ENCODE data around the gene ERN1.
A peak's percentile ranks its signal among the peaks of the same experiment; 100 is the strongest.
"Not testable (repeated sequence)": the region's sequence is repeated elsewhere in the genome, so short reads cannot be mapped to it uniquely, and the experiment has no call there.

ERN1 gene

DNA sequence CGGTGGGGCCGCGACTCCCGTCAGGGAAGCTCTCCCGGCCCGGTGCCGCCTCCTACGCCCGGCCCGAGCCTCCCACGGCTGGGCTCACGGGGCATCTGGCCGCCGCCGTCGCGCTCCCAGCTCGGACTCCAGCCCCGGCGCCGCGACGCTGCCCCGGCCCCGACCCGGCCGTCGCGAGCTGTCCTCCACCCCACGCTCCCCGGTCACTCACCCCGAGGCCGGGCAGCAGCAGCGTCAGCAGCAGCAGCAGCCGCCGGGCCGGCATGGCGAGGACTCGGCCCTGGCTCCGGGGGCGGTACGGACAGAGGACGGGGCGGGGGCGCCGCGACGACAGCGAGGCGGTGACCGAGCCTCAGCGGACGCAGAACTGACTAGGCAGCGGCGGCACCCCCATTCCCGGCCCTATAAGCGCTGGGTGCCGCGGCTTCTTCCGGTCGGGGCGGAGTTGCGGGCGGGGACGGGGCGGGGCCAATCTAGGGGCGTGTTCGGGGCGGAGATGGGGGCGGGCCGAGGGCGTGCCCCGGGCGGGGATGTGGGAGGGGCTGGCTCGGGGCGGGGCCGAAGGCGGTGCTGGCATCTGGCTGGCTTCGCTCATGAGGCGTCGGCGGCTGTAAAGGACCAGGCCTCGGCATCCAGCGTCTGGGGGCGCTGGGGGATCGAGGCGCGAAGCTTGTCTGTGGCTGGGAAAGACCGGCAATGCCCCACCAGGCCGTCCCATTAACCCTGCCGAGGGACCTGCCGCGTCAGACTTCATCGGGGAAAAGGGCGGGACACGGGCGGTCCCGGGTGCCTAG lies at the start of gene ERN1:
TSS of gene ERN1 (minus strand) at position 380 of the 794 bp plus-strand sequence. CDS start at position 265, 115 bp downstream.
- DNase-seq, result peak; percentile 47

DNA sequence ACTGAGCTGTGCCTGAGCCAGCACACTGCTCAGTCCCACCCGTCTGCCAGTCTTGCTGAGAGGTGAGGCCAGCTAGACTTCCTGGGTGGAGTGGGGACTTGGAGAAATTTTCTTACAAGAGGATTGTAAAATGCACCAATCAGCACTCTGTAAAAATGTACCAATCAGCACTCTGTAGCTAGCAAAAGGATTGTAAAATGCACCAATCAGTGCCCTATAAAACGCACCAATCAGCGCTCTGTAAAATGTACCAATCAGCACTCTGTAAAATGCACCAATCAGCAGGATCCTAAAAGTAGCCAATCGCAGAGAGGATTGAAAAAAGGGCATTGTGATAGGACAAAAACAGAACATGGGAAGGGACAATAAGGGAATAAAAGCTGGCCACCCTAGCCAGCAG lies 49.1 kb upstream of the ERN1 start:
- DNase-seq, result not testable (repeated sequence)

DNA sequence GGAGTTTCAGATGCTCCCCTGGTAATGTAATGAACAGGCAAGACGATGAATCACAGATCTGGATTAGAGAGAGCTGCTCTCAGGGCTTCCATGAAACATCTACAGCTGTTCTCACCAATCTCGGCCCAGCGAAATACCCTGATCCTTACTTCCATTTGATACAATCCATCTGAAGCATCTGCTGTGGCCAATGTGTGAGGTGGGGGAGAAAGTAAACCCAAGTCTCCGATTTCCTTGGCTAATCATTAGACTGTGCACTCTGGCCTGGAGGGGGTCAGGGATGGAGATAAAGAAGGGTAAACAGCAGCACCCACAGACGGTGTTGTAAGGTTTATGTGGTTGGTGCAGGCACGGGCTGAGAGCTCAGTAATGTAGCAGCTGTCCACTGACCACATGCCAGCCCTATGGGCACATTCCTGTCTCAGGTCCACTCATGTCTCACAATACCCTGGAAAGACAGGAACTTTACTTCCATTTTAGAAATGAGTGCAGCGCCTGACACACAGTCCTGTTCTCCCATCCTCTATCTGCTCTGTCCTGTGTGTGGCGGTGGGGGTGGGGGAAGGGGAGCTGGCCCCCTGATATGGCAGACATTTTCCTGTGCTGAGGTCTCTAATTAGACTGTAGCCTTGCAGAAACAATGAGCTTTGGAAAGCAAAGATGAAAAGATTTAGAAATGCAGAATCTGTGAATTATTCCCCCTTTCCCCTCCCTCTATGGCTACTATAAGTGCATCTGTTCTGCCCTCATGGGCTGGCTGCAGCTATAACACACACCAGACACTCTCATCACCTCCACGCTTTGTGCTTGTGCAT lies 48.3 kb upstream of the ERN1 start:
- peak; percentile 64 for DNase-seq

- no peak for DNase-seq
Observed at GRCh38 chr17:64177311-64178010, 47.5 kb upstream of the ERN1 start.

- peak; percentile 85 for DNase-seq
Observed at GRCh38 chr17:64176556-64176955, 46.6 kb upstream of the ERN1 start.

DNA sequence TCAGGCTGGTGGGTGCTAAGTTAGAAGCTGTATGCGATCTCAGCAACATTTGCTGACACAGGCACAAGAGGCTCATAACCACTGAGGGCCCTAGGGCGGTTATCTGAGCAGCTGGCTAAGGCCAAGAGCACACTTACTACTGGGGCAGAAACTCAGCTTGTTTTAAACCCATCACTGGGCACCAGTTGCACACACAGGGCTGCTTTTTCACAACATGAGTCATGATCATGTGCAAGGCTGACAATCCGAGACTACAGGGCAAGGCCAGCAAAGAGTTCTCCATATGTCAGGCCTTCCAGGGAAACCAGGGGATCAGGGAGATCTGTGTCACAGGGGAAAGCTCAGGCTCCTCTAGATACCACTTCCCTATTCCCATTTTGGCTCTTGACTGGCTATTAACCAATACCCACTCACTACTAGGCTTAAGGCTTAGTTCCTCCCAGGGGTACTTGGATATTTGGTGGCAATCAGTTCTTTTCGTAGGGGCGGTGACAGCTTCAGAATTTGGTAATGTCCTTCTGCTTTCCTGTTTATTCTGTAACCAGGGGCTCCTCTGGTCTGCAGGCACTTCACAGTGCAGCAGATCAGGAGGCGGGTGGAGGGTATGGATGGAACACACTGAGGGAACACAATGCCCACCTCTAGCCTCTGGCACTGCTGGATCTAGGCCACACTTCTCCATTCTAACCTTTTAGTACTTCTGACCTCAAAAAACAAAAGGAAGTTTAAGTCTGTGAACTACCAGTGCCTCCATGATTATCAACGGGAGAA lies 44.9 kb upstream of the ERN1 start:
- DNase-seq, result peak; percentile 96

DNA sequence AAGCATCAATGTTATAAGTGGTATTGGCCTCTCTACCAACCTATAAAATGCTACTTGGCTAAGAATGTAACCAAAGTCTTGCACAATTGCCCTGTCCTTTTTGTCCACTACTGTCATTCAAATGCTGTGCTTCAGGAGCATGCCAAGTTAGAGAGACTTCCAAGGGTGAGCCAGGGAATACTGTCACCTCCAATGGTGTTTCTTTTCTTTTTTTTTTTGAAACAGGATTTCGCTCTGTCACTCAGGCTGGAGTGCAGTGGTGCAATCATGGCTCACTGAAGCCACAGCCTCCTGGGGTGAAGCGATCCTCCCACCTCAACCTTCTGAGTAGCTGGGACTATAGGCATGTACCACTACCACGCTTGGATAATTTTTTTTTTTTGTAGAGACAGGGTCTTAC lies 43.7 kb upstream of the ERN1 start:
- DNase-seq, result no peak

DNA sequence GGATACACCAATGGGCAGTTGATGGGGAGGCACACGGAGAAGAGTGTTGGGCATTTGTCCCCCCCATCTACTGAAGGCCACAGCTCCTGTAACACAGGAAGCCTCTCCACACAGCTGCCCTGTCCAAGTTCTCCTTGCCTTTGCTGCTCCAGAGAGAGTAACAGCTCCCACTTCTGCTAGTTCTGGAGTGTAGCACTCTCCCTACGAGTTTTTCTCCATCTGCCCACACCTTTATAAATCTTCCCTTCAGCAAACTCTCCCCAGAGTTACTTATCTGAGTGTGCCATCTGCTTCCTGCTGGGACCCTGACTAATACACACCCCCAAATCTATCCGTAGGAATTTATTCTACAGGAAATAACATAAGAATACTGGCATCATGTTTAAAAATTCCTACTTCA lies 42.6 kb upstream of the ERN1 start:
- DNase-seq, result peak; percentile 64

- DNase-seq, result no peak
Observed at GRCh38 chr17:64171041-64171440, 41.1 kb upstream of the ERN1 start.

DNA sequence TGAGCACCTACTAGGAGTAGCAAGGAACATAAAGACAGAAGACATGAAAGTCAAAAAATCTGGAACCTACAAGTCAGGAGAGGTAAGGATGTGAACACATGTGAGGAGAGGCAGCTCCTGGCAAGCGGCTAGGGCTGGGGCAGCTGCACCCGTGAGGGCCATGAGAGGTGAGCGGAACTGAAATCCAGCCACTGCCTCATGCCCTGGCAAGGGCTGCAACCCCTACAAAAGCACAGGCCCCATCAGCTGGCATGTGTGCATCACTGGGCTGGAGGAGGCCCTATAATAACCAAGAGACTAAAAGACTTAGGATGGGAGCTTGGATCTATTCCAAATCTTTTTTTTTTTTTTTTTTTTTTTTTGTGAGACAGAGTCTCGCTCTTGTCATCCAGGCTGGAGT lies 40.3 kb upstream of the ERN1 start:
- no peak for DNase-seq

GRCh38 chr17:64167666-64168065 lies 37.7 kb upstream of the ERN1 start:
- not testable (repeated sequence) for DNase-seq

GRCh38 chr17:64166876-64167275 lies 36.9 kb upstream of the ERN1 start:
- no peak for DNase-seq

GRCh38 chr17:64165347-64165746 lies 35.4 kb upstream of the ERN1 start:
- no peak for DNase-seq

DNA sequence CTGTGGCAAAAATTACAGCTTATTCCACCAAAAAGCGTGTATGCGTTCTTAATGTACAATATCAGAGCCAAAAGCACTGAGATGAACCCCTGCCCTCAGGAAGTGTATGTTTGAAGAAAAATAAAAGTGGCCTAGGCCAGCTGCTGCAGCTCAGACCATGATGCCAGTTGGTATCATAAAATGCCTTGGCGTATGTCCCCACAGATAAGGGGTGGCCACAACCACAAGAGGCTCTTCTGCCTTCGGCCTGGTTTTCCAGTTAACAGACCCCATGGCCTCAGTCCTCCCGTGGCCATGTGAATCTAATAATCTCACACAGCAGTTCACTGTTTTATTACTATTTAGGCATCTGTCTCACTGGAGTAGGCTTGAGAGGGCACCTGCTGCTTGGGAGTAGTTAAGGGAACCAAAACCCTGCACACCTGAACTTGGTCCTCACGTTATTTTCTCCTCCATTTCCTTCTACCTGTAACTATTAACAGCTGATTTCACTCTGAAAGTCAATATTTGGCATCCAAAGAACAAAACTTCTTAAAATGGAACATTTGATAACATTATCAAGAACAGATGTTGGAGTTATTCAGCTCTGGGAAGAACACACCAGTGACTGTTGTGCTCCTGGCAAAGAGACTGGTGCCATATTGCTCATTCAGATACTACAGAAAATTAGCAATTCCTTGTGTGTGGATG lies 34.8 kb upstream of the ERN1 start:
- no peak for DNase-seq

DNA sequence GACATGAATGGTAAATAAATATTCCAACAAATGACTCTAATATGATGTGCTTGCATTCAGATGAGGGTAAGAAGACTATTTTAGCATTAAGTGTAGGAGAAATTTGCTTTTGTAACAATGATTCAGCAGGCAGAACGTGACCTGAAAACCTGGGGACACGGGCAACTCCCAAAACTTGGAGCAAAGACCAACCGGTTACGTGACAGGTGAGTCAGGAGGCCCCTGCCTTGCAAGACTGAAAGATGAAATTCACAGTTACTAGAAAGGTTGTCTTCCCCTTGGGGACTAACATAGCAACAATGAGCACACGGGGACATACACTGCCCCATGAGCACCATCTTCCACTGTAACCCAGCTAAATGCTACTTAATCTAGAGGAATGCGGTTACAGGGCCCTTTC lies 33.5 kb upstream of the ERN1 start:
- no peak for DNase-seq

DNA sequence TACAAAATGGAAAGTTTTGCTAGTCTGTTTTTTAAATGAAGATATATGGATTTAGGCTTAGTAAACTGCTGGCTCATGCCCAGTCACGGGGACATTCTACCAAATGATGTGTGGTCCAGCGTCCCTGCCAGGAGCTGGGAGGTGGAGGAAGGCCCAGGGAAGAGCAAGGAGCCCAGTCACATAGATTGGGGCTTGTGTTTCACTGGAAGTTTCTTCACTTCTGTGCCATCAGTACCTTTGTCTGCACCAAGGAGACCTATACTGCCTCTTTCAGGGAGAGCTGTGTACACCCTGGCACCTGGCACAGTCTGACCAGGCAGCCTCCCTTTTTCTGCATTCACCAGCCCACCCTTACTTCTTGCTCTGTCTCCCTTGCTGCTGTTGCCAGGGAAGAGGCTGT lies 32.6 kb upstream of the ERN1 start:
- no peak for DNase-seq

DNA sequence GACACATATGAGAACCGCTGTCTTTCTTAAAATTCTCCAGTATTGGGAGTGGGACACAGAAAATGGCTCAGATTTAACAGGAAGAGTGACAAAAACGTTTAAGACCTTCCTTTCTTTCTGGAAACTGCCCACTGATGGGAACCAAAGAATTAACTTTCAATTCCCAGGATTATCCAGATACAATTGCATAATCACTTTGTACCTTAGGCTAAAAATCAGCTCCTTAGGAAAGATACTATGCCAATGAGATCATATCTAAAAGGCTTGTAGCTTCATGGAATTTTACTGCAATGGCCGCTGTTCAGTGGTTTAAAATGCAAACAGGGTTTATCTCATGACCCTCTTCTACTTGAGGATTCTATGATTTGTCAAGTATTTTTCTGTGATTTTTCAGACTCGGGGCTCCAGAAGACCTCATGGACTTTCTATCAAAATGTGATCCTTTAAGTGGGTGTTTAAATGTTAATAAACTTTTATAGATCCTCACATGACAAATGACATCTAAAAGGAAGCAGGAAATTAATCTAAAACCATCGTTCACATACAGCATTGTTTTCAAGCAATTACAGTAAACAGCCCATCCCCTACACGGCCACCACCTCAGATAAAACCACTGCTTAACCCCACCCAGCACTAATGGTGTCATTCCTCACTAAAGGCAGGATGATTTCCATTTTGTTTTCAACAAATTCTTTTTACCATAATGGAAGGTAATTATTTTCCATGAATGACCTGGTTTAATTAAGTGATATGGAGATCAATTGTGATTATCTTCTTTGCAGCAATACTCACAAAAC lies 31.6 kb upstream of the ERN1 start:
- no peak for DNase-seq

GRCh38 chr17:64160378-64160777 lies 30.4 kb upstream of the ERN1 start:
- DNase-seq, result no peak

GRCh38 chr17:64158831-64159590 lies 29.1 kb upstream of the ERN1 start:
- no peak for DNase-seq

DNA sequence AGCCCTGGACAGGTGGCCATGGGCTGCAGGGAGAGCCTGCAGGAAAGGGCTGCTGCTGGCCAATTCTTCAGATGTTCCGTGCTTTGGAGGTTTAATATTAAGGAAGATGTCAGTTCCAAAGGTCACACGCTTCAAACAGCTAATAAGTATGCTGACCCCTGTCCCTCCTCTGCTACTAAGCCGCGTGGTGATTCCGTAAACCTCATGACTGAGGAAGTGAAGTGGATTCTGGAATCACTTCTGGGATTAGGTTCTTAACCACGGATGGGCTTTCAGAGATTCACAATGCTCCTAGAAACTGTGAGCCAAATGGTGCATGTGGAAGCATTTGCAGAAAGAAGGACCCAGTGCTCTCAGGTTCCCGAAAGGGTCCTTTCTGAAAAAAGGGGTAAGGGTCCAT lies 28.5 kb upstream of the ERN1 start:
- no peak for DNase-seq

Data from NCI-H524 treated with DMSO at 0.1 percent for 48 hours (cell line).